ENCODE measurements around the gene LARP6. TPM values are rescaled to one million over a fixed set of nuclear protein-coding genes. Genes with fewer than 3 reads are reported as not detected.
A peak's percentile ranks its signal among the peaks of the same experiment; 100 is the strongest.
"Not testable (repeated sequence)": the region's sequence is repeated elsewhere in the genome, so short reads cannot be mapped to it uniquely, and the experiment has no call there.

Gene LARP6
- total RNA-seq, 6 experiments from 2014 or later, result 105 to 121 (median 115) TPM

DNA sequence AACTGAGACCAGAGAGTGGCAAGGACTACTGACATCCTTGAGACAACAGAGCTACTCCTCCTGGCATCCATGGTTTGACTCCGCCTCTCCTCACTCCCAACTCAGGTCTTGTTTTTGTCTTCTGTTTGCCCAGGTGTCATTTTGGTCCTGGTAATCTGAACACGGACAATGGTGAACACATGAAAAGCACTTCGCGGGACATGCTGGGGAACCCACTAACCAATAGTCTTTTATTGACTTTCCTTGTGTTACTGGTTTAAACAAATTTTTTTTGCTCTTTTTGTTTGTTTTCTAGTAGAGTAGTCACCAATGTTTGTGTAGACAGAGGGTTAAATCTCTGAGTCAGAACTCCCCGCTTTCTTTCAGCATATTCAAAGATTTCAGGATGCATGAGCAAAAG lies 38.4 kb downstream of the LARP6 start:
- Mint-ChIP-seq H3K9me3 (no peaks in the 10 kb centered on the region), H3K4me3 (no peak overlapping the region), H3K27me3 (ENCODE audit: insufficient read depth) (peaks cover 3% of the 10 kb centered on the region; the same call in 1 of the 2 replicates), H3K36me3 (ENCODE audit: low read depth) (no peaks in the 10 kb centered on the region), H3K4me1 (ENCODE audit: low read depth) (peaks cover 35% of the 10 kb centered on the region), H3K27ac (no peak overlapping the region)
- DNase-seq, result no peak
- TF ChIP-seq, protein P1, sequence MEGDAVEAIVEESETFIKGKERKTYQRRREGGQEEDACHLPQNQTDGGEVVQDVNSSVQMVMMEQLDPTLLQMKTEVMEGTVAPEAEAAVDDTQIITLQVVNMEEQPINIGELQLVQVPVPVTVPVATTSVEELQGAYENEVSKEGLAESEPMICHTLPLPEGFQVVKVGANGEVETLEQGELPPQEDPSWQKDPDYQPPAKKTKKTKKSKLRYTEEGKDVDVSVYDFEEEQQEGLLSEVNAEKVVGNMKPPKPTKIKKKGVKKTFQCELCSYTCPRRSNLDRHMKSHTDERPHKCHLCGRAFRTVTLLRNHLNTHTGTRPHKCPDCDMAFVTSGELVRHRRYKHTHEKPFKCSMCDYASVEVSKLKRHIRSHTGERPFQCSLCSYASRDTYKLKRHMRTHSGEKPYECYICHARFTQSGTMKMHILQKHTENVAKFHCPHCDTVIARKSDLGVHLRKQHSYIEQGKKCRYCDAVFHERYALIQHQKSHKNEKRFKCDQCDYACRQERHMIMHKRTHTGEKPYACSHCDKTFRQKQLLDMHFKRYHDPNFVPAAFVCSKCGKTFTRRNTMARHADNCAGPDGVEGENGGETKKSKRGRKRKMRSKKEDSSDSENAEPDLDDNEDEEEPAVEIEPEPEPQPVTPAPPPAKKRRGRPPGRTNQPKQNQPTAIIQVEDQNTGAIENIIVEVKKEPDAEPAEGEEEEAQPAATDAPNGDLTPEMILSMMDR (IDR thresholded peaks at IDR 0.05), result no peak

DNA sequence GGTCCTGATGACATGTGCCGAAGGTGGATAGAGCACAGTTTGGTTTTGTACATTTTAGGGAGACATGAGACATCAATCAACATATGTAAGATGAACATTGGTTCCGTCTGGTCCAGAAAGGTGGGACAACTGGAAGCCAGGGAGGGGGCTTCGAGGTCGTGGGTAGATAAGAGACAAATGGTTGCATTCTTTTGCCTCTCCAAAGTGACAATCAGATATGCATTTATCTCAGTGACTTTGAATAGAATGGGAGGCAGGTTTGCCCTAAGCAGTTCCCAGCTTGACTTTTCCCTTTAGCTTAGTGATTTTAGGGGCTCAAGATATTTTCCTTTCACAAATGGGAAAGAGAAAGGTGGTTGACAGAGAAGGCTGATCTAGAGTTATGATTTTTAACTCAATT lies 38.9 kb downstream of the LARP6 start:
- not testable (repeated sequence) for H3K36me3 Mint-ChIP-seq (ENCODE audit: low read depth)

DNA sequence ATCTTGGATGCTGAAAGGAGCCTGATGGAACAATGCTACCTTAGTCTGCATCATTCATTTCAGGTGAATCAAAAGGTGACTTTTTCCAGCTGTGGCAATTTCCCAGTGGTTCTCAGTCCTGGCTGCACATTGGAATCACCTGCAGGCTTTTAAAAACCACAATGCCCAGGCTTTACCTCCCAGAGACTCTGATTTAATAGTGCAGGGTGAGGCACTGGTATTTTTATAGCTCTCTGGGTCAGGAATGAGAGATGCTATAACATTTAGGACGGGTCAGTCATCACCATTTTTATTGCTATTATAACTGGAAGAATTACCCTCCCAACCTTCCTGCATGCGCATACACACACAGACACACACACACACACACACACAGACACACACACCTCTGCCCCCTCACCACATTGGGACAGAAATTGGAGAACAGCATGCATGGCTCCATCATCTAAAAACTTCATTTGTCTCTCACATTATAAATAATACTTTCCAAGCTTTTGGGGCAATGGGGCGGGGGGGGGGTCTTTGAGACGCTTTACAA lies 41.1 kb downstream of the LARP6 start:
- Mint-ChIP-seq H3K27me3 (ENCODE audit: insufficient read depth) (peaks cover 3% of the 10 kb centered on the region; the same call in 1 of the 2 replicates), H3K4me1 (ENCODE audit: low read depth) (peaks cover 54% of the 10 kb centered on the region), H3K27ac (no peak overlapping the region), H3K9me3 (no peaks in the 10 kb centered on the region), H3K36me3 (ENCODE audit: low read depth) (no peaks in the 10 kb centered on the region), H3K4me3 (peak overlapping the region; percentile 25; the same call in 1 of the 2 replicates)
- no peak for DNase-seq
- TF ChIP-seq, protein P1 (IDR thresholded peaks at IDR 0.05), result no peak

More for the DNA sequence above, 38.9 kb downstream of the LARP6 start:
- H3K27ac Mint-ChIP-seq; H3K4me3 Mint-ChIP-seq; H3K9me3 Mint-ChIP-seq; DNase-seq; H3K27me3 Mint-ChIP-seq (ENCODE audit: insufficient read depth): not testable (repeated sequence)
- H3K4me1 Mint-ChIP-seq (ENCODE audit: low read depth), result peaks cover 41% of the 10 kb centered on the region

DNA sequence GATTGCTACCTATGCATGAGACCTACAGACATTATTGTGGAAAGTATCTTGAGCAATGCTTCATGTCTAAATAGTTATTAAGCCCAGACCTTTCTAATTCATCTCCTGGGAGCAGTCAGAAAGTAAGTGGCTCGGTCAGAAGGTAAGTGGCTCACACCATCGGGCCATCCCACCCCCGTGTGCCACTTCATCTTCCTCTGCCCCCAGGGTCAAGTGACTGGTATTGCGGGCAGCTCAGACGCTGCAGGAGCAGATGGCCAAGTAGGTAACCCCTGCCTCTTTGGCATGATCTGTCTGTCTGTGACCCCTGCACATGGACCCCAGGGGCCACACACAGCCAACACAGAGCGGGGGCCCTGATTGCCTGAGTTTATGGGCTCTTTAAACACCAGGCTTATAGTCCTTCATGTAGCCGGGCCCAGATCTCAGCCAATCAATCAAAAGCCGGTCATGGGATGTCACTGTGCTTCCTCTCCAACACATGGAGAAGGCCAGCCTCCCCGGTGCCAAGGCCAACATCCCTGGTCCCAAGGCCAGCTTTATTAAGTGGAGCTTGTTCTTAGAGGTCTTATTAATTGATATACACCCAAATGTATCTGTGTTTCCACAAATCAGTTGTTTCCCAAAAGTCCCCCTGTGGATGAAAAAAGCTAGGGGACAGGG lies 42.9 kb downstream of the LARP6 start:
- Mint-ChIP-seq H3K27ac (no peak overlapping the region), H3K9me3 (no peaks in the 10 kb centered on the region), H3K27me3 (ENCODE audit: insufficient read depth) (peaks cover 3% of the 10 kb centered on the region; the same call in 1 of the 2 replicates), H3K36me3 (ENCODE audit: low read depth) (no peaks in the 10 kb centered on the region), H3K4me3 (no peak overlapping the region), H3K4me1 (ENCODE audit: low read depth) (peaks cover 61% of the 10 kb centered on the region)
- DNase-seq, result no peak
- TF ChIP-seq, protein P1 (IDR thresholded peaks at IDR 0.05), result 0 out of 2 replicates have a peak, but pooled peaks have one; percentile 9

DNA sequence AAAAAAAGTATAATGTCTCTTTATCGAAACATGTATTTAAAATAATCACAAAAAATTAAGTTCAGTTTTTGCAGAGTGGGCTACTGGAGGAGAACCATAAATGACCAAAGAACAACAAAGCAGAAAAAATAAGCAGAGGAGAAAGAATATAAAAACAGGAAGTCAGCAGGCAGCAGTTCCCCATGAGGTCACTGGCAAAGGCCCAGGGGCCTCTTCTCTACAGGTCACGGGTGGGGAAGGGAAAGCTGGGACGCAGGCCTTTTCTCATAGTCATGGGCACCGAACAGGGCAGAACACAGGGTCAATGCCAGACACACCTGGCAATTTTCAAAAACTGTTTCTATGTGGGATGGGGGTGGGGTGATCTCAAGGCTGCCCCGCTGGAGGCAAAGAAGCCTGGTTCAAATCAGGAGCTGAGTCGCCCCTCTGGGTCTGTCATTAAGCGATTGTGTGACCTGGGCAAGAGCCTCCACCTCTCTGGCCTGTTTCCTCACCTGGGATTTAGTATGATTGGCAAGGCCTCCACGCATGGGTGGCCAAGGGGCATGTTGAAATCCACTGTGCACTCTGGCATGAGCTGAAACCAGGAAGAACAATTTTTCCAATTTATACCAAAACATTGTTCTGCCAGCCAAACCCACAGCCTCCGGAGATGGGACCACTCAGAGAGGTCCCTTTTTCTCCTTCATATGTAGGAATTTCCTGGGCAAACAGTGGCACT lies 46.8 kb downstream of the LARP6 start:
- Mint-ChIP-seq H3K27me3 (ENCODE audit: insufficient read depth) (peaks cover under 1% of the 10 kb centered on the region), H3K27ac (peak overlapping the region; percentile 48), H3K4me1 (ENCODE audit: low read depth) (peaks cover 75% of the 10 kb centered on the region), H3K36me3 (ENCODE audit: low read depth) (peaks cover 6% of the 10 kb centered on the region; the same call in 1 of the 2 replicates), H3K9me3 (peaks cover 3% of the 10 kb centered on the region; the same call in 1 of the 2 replicates), H3K4me3 (no peak overlapping the region)
- TF ChIP-seq, protein P1 (IDR thresholded peaks at IDR 0.05), result no peak
- DNase-seq, result no peak

DNA sequence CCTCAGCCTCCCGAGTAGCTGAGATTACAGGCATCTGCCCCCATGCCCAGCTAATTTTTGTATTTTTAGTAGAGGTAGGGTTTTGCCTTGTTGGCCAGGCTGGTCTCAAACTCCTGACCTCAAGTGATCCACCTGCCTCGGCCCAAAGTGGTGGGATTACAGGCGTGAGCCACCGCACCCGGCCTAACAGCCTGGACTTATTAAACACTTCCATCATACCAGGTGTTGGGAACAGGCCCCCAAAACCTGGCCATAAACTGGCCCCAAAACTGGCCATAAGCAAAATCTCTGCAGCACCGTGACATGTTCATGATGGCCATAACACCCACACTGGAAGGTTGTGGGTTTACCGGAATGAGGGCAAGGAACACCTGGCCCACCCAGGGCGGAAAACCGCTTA lies 49.6 kb downstream of the LARP6 start:
- H3K4me3 Mint-ChIP-seq, H3K27ac Mint-ChIP-seq: not testable (repeated sequence)

More for the DNA sequence above, 49.6 kb downstream of the LARP6 start:
- H3K9me3 Mint-ChIP-seq; DNase-seq; H3K27me3 Mint-ChIP-seq (ENCODE audit: insufficient read depth); H3K36me3 Mint-ChIP-seq (ENCODE audit: low read depth): not testable (repeated sequence)
- peaks cover 74% of the 10 kb centered on the region for H3K4me1 Mint-ChIP-seq (ENCODE audit: low read depth)
